ENCODE measurements around the gene MNX1. TPM values are rescaled to one million over a fixed set of nuclear protein-coding genes. Genes with fewer than 3 reads are reported as not detected.

Gene MNX1
- total and polyA plus RNA-seq, 10 of the 15 experiments (the other 5 are each of a cell fraction or from before 2014, with no cell fraction given): 0.22 to 2.7 (median 1.3) TPM; not detected in 1

- ChIA-PET POLR2A (no interaction called here), RAD21 (ENCODE audit: unreplicated experiment) (no interaction called here), SMC1A (ENCODE audit: uncharacterized antibody, unreplicated experiment) (no interaction called here), CTCF (no interaction called here)
- Histone ChIP-seq H3K27ac (ENCODE audit: control insufficient read depth, insufficient read depth) (no peak overlapping the region), H3K27me3 (replicated peaks in 1 of 2; ENCODE audit: control insufficient read depth in 2 of 2, insufficient read depth in 2 of 2, low read length in 1 of 2) (no peaks in the 10 kb centered on the region), H3K36me3 (ENCODE audit: control insufficient read depth in 2 of 2, insufficient read depth in 2 of 2, low read length in 1 of 2) (no peaks in the 10 kb centered on the region), H3K4me1 (ENCODE audit: control insufficient read depth, insufficient read depth, low read length) (no peaks in the 10 kb centered on the region), H3K79me2 (ENCODE audit: control insufficient read depth, insufficient read depth, low read length) (no peaks in the 10 kb centered on the region), H2AFZ (ENCODE audit: control insufficient read depth, low read depth, low read length) (no peak overlapping the region), H4K20me1 (ENCODE audit: control insufficient read depth, insufficient read depth) (no peaks in the 10 kb centered on the region), H3K9me3 (replicated peaks; ENCODE audit: control insufficient read depth, insufficient read depth, low read length) (no peaks in the 10 kb centered on the region), H3K9ac (ENCODE audit: control insufficient read depth, insufficient read depth, low read length) (no peak overlapping the region), H3K4me3 (no peak overlapping the region), H3K4me2 (ENCODE audit: control insufficient read depth, insufficient read depth) (no peak overlapping the region)
- in situ Hi-C loops (cut with MboI) (no loop called here), intact Hi-C loops (cut with micrococcal nuclease; ENCODE audit: unreplicated experiment) (no loop called here)
- DNase-seq (ENCODE audit: low read depth, low spot score): no peak
- no peak for ATAC-seq
- no peak for FAIRE-seq
- no peak for TF ChIP-seq ZNF24 (IDR thresholded peaks at IDR 0.05)
- no peak for TF ChIP-seq NFXL1 (IDR thresholded peaks at IDR 0.05; ENCODE audit: borderline replicate concordance)
- no peak for TF ChIP-seq YY1 (IDR thresholded peaks at IDR 0.05; ENCODE audit: low read depth, low read length)
- no peak for TF ChIP-seq ATF7 (IDR thresholded peaks at IDR 0.05; ENCODE audit: low read depth)
- no peak for TF ChIP-seq FOS (IDR thresholded peaks at IDR 0.05; ENCODE audit: borderline replicate concordance, extremely low read depth, insufficient read length)
- TF ChIP-seq HDAC6 (IDR thresholded peaks at IDR 0.05; ENCODE audit: unreplicated experiment): no peak
- TF ChIP-seq BCLAF1 (IDR thresholded peaks at IDR 0.05): no peak
- 59% methylated on average over 7 of the region's 9 CpGs for WGBS (ENCODE audit: insufficient coverage, insufficient replicate concordance, low lambda C conversion rate, missing lambda C conversion rate)
- BruUV-seq (replicated peaks): no TSS peak
These were observed 45.8 kb upstream of the MNX1 start for GRCh38 chr7:157056246-157056645.
